GM19397 (cell line): ENCODE measurements around the gene ATRN.
"Not testable (repeated sequence)": the region's sequence is repeated elsewhere in the genome, so short reads cannot be mapped to it uniquely, and the experiment has no call there.

Experiments used
- ATAC-seq: cut with Tn5 transposase; IDR thresholded peaks from one replicate; pipeline ENCODE4 v1.9.1; 2021; ENCODE audit warnings: mild to moderate bottlenecking, moderate library complexity; ENCODE audit not compliant: unreplicated experiment

The ATRN gene

GRCh38 chr20:3514012-3514642, 43.3 kb downstream of the ATRN start:
- ATAC-seq, result no peak

- no peak for ATAC-seq
Measured at GRCh38 chr20:3515379-3516170, 44.8 kb downstream of the ATRN start.

- no peak for ATAC-seq
Measured at GRCh38 chr20:3521852-3522740, 51.3 kb downstream of the ATRN start.

GRCh38 chr20:3524696-3525095, 53.9 kb downstream of the ATRN start:
- not testable (repeated sequence) for ATAC-seq

- ATAC-seq, result no peak
Measured at GRCh38 chr20:3532089-3532615, 61.3 kb downstream of the ATRN start.

GRCh38 chr20:3537733-3538132, 66.9 kb downstream of the ATRN start:
- not testable (repeated sequence) for ATAC-seq

- no peak for ATAC-seq
Measured at GRCh38 chr20:3539311-3540107, 68.7 kb downstream of the ATRN start.

GRCh38 chr20:3541887-3542721, 71.3 kb downstream of the ATRN start:
- no peak for ATAC-seq

GRCh38 chr20:3543901-3544507, 73.2 kb downstream of the ATRN start:
- no peak for ATAC-seq

- ATAC-seq, result no peak
Measured at GRCh38 chr20:3545401-3545925, 74.6 kb downstream of the ATRN start.

- no peak for ATAC-seq
Measured at GRCh38 chr20:3547906-3548305, 77.1 kb downstream of the ATRN start.

GRCh38 chr20:3550837-3551236, 80.0 kb downstream of the ATRN start:
- no peak for ATAC-seq

- no peak for ATAC-seq
Measured at GRCh38 chr20:3551681-3552434, 81.0 kb downstream of the ATRN start.

- no peak for ATAC-seq
Measured at GRCh38 chr20:3553663-3554062, 82.8 kb downstream of the ATRN start.

GRCh38 chr20:3557237-3557785, 86.5 kb downstream of the ATRN start:
- no peak for ATAC-seq

GRCh38 chr20:3559231-3559630, 88.4 kb downstream of the ATRN start:
- no peak for ATAC-seq

GRCh38 chr20:3559637-3560036, 88.8 kb downstream of the ATRN start:
- no peak for ATAC-seq

- no peak for ATAC-seq
Measured at GRCh38 chr20:3560162-3560561, 89.3 kb downstream of the ATRN start.
